ENCODE measurements around the gene SLC35F3. TPM values are rescaled to one million over a fixed set of nuclear protein-coding genes. Genes with fewer than 3 reads are reported as not detected.
A peak's percentile ranks its signal among the peaks of the same experiment; 100 is the strongest.

The SLC35F3 gene
- total and polyA plus RNA-seq, 2 experiments from 2014 or later = 1.0 to 3.2 TPM

DNA sequence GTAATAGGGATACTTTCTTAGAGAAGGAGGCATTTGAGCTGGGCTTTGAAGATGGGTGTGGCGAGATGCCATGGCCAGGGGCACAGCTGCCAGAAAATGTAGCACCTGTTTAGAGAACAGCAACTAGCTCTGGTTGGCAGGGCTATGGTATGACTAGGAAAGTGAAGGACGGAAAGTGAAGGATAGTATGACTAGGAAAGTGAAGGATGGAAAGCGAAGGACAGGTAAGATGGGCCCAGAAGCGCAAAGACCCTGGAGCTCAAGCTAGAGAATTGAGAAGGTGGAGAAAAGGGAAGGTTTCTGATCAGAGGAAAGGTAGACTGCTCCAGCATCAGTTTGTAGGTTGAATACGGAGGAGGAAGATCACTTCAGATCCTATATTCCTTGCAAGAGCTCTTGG lies 205.4 kb downstream of the SLC35F3 start (continued):
- TF ChIP-seq ZNF462 (CRISPR knock-in tag; IDR thresholded peaks at IDR 0.05) = no peak
- TF ChIP-seq JUNB (IDR thresholded peaks at IDR 0.05; ENCODE audit: unreplicated experiment) = no peak
- no peak for TF ChIP-seq ZNF114 (CRISPR knock-in tag; IDR thresholded peaks at IDR 0.05)

DNA sequence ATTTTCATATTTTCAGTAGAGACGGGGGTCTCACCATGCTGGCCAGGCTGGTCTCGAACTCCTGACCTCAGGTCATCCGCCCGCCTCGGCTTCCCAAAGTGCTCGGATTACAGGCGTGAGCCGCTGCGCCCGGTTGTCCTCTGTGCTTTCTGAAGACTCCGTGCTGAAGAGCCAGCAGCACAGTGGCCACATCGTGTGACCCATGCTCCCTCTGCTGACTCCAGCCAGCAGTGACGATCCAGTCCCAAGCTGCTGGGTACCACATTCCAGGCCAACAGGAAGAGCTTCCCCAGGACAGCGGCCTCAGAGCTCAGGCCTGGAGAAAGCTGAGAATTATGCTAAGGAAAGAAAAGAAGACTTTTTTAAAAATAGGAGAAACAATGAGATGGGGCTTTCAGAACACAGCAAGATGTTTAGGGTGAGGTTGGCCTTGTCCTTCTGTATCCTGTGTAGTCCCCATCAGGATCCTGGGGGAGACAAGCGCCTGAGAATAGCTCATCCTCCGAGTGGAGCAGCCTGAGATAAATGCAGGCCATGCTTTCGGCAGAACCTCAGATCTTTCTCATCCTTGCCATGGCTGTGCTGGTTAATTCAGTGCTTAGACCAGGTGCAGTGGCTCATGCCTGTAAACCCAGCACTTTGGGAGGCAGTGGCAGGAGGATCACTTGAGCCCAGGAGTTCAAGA lies 207.1 kb downstream of the SLC35F3 start:
- Histone ChIP-seq H3K27me3 (ENCODE audit: insufficient read depth) (no peaks in the 10 kb centered on the region), H3K9me2 (ENCODE audit: insufficient read depth) (no peaks in the 10 kb centered on the region; the same call in 1 of the 2 replicates), H3K4me2 (no peak overlapping the region), H4K20me1 (replicated peaks; ENCODE audit: insufficient read depth) (no peaks in the 10 kb centered on the region), H3K4me1 (ENCODE audit: insufficient read depth) (no peaks in the 10 kb centered on the region; the same call in 1 of the 2 replicates), H2AFZ (no peak overlapping the region), H3K27ac (ENCODE audit: low read depth) (no peak overlapping the region), H3K36me3 (ENCODE audit: insufficient read depth) (no peaks in the 10 kb centered on the region), H3K79me2 (replicated peaks; ENCODE audit: insufficient read depth) (no peaks in the 10 kb centered on the region), H3K4me3 (no peak overlapping the region), H3F3A (replicated peaks; ENCODE audit: low read depth) (no peaks in the 10 kb centered on the region)
- Mint-ChIP-seq H3K27ac (no peak overlapping the region; the same call in 1 of the 2 replicates), H3K36me3 (ENCODE audit: low read depth) (no peaks in the 10 kb centered on the region), H3K27me3 (ENCODE audit: insufficient read depth, low read depth, poor library complexity) (peaks cover 8% of the 10 kb centered on the region), H3K9me3 (no peaks in the 10 kb centered on the region), H3K4me1 (peaks cover 10% of the 10 kb centered on the region), H3K4me3 (no peak overlapping the region)
- ATAC-seq (peak; percentile 99), DNase-seq (ENCODE audit: low spot score) (peak; percentile 87)
- TF ChIP-seq CTCF (conservative IDR thresholded peaks at IDR 0.05; ENCODE audit: low read depth in 2 of 2) (peak; percentile 63 to 89), ZNF462 (CRISPR knock-in tag; IDR thresholded peaks at IDR 0.05) (no peak; the same call in 1 of the 2 replicates)
